ENCODE results near the gene S1PR4. TPM values are rescaled to one million over a fixed set of nuclear protein-coding genes. Genes with fewer than 3 reads are reported as not detected.
A peak's percentile ranks its signal among the peaks of the same experiment; 100 is the strongest.
"Not testable (repeated sequence)": the region's sequence is repeated elsewhere in the genome, so short reads cannot be mapped to it uniquely, and the experiment has no call there.

S1PR4 gene
- total RNA-seq, 1 experiment from 2014 or later = not detected

DNA sequence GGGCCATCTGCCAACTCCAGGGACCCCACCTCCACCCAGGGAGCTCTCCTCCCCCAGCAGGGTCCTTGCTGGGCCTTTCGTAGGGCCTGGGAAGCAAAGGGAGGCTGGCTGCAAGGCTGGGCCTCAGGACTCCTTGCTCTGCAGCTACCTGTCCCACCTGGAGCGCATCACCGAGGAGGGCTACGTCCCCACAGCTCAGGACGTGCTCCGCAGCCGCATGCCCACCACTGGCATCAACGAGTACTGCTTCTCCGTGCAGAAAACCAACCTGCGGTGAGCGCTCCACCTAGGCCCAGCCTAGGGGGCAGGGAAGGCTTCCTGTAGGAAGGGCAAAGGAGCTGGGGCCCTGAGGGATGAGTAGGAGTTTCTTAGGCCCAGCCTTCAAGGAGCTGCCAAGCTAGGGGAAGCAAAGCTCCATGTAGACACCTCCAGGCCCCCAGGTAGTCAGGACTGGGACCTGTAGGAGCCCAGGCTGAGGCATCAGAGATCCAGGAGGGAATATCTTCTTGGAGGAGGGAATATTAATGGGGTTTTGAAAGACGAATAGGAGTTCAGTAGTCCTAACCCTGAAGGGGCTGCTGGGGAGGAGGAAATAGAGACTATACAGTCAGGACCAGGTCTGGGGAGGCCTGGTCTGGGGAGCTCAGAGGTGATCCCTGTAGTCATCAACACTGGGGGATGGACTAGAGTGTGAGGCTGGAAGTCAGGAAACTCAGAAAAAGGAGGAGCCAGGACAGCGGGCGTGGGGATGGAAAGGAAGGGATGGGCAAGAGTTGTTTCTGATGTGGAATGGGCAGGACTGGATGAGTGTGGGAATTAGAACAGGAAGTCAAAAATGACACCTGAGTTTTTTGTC lies 26.8 kb upstream of the S1PR4 start:
- in situ Hi-C loops (cut with HindIII; ENCODE audit: low sequenced_read_pairs) = no loop called here
- no peak for DNase-seq (ENCODE audit: low spot score)

GRCh38 chr19:3152419-3152780 lies 26.2 kb upstream of the S1PR4 start:
- DNase-seq (ENCODE audit: low spot score) = no peak
- in situ Hi-C loops (cut with HindIII; ENCODE audit: low sequenced_read_pairs) = no loop called here

DNA sequence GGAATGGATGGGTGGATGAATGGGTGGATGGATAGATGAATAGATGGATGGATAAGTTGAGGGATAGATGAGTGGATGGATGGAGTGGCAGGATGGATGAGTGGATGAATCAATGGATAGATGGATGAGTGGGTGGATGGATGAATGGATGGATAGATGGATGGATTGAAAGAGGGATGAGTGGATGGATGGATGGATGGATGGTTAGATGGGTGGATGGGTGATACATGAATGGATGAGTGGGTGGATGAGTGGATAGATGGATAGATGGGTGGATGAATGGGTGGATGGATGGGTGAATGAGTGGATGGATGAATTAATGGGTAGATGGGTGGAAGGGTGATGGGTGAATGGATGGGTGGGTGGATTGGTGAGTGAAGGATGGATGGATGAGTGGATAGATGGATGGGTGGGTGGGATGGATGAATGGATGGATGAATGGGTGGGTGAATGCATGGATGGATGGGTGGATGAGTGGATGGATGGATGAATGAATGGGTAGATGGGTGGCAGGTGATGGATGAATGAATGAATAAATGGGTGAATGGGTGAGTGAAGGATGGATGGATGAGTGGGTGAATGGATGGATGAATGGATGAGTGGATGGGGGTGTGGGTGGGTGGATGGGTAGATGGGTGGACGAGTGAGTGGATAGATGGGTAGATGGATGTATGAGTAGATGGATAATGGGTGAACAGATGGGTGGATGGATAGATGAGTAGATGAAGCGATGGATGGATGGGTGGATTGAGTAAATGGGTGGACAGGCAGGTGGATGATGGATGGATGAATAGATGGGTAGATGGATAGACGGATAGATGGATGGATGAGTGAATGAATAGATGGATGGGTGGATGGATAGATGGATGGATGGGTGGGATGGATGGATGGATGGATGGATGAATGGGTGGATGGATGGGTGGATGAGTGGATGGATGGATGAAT lies 25.0 kb upstream of the S1PR4 start:
- in situ Hi-C loops (cut with HindIII; ENCODE audit: low sequenced_read_pairs) = no loop called here
- DNase-seq (ENCODE audit: low spot score) = no peak

DNA sequence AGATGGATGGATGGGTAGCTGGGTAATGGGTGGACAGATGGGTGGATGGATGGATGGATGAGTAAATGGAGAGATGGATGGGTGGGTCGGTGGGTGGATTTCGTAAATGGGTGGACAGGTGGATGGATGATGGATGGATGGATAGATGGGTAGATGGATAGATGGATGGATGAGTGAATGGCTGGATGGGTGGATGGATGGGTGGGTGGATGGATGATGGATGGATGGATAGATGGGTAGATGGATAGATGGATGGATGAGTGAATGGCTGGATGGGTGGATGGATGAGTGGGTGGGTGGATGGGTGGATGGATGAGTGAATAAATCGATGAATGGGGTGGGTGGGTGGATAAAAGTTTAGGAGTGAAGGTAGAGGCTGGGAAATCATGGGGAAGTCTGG lies 24.1 kb upstream of the S1PR4 start:
- in situ Hi-C loops (cut with HindIII; ENCODE audit: low sequenced_read_pairs); DNase-seq (ENCODE audit: low spot score): not testable (repeated sequence)

DNA sequence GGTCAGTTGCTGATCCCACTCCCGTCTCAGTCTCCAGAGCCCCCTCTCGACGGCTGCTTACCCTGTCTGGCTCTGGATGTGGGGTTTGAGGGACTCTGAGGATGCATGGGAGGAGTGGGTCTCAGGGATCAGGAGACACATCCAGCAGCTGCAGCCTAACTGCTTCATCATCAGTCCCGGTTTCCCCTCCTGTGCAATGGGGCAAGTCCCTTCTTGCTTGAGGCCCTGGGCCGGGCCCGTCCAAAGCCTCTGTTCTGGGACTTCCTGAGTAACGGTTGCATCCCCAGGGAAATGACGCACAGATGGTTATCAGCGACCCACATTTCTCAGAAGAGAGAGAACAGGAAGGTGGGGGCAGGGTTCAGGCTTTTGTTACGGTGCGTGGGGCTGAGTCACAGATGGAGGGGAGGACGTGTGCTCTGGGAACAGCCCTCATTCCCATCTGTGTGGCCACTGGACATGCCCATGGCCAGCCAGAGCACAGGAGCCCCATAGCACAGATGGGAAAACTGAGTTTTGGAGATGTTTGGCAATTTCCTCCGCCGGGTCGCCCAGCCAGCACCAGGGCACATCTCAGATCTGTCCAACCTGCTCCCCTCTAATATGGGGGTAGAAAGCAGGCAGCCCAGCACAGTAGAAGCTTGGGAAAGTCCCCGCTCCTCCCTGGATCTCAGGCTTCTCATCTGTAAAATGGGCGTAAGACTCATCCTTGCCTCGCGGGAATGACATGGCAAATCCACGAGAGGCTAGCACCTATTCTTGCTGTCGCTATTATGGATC lies 23.4 kb upstream of the S1PR4 start:
- in situ Hi-C loops (cut with HindIII; ENCODE audit: low sequenced_read_pairs) = no loop called here
- DNase-seq (ENCODE audit: low spot score) = no peak

DNA sequence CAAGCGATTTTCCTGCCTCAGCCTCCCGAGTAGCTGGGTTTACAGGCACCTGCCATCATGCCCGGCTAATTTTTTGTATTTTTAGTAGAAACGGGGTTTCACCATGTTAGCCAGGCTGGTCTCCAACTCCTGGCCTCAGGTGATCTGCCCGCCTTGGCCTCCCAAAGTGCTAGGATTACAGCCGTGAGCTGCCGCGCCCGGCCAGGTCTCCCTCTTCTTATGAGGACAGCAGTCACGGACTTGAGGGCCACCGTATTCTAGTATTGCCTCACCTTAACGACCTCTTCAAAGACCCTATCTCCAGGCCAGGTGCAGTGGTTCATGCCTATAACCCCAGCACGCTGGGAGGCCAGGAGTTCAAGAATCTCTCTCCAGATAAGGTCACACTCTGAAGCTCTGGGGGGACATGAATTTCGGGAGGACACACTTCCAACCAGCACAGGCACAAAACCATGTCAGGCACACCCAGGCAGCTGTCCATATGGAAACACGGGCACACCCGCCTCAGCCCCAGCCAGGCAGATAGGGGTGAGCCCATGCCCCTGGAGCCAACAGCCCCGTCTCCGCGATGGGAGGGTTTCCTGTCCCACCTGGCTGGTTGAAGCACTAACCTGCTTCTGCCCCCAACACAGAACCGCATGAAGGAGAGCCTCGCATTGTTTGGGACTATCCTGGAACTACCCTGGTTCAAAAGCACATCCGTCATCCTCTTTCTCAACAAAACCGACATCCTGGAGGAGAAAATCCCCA lies 21.3 kb upstream of the S1PR4 start:
- no peak for DNase-seq (ENCODE audit: low spot score)
- in situ Hi-C loops (cut with HindIII; ENCODE audit: low sequenced_read_pairs) = no loop called here

GRCh38 chr19:3159565-3159964 lies 19.0 kb upstream of the S1PR4 start:
- DNase-seq (ENCODE audit: low spot score) = no peak
- in situ Hi-C loops (cut with HindIII; ENCODE audit: low sequenced_read_pairs) = no loop called here

DNA sequence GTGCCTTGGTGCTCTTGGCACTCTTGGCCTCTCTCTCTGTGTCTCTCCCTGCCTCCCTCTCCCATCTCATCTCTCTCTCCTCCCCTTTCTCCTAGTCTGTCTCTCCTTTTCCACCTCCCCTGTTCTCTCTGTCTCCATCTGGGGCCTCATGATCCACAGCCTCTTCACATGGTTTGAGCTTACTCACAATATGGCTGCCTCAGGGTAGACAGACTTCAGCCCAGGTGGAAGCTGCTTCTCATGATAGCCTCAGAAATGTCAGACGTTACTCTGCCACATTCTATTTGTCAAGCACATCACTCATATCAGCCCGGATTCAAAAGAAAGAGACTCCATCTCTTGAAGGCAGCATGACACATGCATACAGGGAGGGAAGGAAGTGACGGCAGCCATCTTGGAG lies 18.4 kb upstream of the S1PR4 start:
- in situ Hi-C loops (cut with HindIII; ENCODE audit: low sequenced_read_pairs) = no loop called here

GRCh38 chr19:3161453-3161852 lies 17.1 kb upstream of the S1PR4 start:
- in situ Hi-C loops (cut with HindIII; ENCODE audit: low sequenced_read_pairs) = no loop called here
- DNase-seq (ENCODE audit: low spot score) = no peak

More for the DNA sequence above, 18.4 kb upstream of the S1PR4 start:
- DNase-seq (ENCODE audit: low spot score) = no peak

- no peak for DNase-seq (ENCODE audit: low spot score)
- in situ Hi-C loops (cut with HindIII; ENCODE audit: low sequenced_read_pairs) = no loop called here
Measured at GRCh38 chr19:3162418-3163229, 15.9 kb upstream of the S1PR4 start.

DNA sequence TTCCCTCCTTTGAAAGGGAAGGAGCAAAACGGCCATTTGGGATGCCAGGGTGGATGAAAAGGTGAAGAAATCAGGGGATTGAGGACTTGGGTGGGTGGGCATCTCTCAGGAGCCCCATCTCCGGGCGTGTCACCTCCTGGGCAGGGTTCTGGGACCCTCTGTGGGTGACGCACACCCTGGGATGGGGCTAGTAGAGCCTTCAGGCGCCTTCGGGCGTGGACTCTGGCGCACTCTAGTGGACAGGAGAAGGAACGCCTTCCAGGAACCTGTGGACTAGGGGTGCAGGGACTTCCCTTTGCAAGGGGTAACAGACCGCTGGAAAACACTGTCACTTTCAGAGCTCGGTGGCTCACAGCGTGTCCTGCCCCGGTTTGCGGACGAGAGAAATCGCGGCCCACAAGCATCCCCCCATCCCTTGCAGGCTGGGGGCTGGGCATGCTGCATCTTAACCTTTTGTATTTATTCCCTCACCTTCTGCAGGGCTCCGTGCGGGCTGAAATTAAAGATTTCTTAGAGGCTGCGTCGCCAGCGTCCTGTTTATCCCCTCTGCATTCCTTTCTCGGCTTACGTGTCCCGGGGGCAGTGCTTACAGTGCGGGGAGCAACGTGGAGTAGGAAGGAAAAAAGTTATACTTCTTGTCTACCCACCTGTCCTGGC lies 15.2 kb upstream of the S1PR4 start:
- peak; percentile 80 for DNase-seq (ENCODE audit: low spot score)
- in situ Hi-C loops (cut with HindIII; ENCODE audit: low sequenced_read_pairs) = no loop called here

- in situ Hi-C loops (cut with HindIII; ENCODE audit: low sequenced_read_pairs) = no loop called here
- no peak for DNase-seq (ENCODE audit: low spot score)
Measured at GRCh38 chr19:3163943-3164342, 14.6 kb upstream of the S1PR4 start.

DNA sequence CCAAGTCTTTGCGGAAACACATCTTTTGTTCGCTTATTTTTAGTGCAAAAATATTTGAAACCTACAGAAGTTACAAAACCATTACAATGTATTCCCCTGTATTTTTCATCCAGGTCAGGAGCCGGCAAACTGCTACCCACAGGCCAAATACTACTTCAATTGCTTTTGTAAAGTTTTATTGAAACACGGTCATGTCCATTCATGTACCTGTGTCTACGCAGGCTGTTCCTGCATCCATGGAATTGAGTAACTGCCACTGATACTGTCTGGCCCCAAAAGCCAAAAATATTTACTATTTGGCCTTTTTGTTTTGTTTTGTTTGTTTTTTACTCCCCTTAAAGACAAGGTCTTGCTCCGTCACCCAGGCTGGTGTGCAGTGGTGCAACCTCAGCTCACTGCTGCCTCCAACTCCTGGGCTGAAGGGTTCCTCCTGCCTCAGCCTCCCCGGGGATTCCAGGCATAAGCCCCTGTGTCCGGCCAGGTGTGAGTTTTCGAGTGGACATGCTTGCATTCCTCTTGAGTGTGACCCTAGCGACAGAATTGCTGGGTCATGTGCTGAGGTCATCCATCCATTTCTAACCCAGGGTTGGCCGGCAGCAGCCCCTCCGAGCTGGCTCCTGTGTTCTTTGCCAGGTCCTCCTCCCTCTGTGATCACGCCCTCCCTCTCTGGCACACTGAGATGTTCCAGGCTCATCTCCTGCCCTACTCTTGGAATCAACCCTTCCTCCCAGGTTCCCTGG lies 10.9 kb upstream of the S1PR4 start:
- in situ Hi-C loops (cut with HindIII; ENCODE audit: low sequenced_read_pairs) = no loop called here
- DNase-seq (ENCODE audit: low spot score) = no peak

GRCh38 chr19:3171894-3172672 lies 6.5 kb upstream of the S1PR4 start:
- in situ Hi-C loops (cut with HindIII; ENCODE audit: low sequenced_read_pairs) = no loop called here
- no peak for DNase-seq (ENCODE audit: low spot score)

- DNase-seq (ENCODE audit: low spot score); in situ Hi-C loops (cut with HindIII; ENCODE audit: low sequenced_read_pairs): not testable (repeated sequence)
Measured at GRCh38 chr19:3172673-3173000, 5.9 kb upstream of the S1PR4 start.
